Glomerular visceral epithelial cell (primary cell): ENCODE data around the gene PCP4.
"Not testable (repeated sequence)": the region's sequence is repeated elsewhere in the genome, so short reads cannot be mapped to it uniquely, and the experiment has no call there.

Experiments used
- DNase-seq: peaks from one replicate; pipeline ENCODE4 v3.0.0-alpha.2; 2016; ENCODE audit errors: extremely low spot score

PCP4 gene

DNA sequence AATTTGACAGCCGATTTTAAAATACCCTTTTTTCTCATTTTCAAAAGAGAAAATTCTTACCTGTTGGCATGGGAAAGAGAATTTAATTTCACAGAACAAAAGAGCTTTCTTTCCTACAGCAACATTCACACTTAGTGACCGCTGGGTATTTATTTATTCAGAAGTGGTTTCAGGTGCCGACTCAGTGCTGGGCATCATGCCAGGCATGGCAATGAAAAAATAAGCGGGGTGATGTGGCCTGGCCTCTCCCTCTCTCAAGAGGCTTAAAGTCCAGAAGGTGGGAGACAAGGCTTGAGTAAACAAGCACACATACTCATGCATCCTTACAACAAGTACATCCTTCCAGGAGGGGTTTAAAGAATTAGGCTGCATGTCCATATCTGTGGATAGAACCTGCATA is 4.1 kb upstream of the PCP4 start:
- DNase-seq, result peak; percentile 9

DNA sequence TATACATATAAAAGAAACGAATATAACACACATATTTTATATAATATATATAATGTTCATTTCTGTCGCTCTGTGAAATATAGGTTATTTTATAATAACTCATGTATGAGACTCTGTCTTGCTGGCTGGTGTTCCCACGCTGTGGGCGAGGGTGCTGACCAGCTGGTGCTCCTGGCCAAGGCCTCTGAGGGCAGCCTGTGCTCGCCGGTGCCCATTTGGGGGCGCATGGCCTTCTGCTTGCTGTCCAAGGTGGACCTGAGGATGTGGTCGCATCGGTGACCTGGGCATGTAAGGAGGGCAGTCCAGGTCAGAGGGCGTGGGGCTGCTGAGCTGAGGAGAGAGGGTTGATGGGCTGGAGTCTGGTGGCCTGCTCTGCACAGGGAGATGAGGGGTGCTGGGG is 1.1 kb upstream of the PCP4 start:
- no peak for DNase-seq

DNA sequence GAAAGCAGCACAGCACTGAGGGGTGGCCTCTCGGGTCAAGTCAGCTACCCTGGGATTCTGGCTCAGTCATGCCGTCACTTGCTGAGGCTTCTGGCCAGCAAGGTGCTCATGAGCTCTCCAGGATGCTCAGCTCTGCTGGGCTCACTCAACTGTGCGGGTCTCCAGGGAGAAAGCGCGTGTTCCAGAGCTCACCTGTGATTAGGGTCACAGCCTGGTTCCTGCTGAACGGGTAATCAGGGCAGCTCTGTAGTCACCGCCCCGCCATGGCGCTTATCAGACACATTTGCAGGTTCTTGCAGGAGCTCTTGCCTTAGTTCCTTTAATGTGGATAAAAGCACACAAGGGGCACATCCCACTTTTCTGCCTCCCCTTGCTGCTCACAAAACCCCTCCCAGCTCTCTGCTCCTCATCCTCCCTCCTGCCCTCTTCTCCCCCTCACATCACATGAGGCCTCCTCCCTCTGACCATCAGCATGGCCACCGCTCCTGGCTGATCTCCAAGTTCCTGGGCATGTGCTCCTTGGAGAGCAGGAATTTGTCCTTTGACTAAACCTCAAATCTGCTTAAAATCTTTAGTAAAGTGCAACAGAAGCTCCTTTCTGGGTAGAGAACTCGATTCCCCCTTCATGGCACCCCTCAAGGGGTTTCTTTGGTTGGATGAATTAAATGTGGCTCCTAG is 2.0 kb downstream of the PCP4 start:
- DNase-seq, result no peak

DNA sequence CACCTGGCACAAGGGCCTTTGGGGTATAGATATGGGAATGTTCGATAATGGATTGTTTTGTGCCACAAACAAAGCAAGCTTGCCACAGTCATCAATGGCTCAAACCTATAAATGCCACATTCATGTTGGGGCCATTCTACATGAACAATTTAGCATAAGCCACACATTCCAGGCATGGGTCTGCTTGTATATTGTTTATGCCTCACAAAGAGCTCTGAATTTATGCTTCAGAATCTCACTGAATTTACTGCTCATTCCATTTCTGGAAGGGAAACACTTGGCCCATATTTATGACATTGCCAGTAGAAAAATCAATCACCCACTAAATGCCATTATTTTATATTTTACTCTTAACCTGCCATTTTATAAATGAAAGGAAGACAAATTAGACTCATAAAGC is 6.4 kb downstream of the PCP4 start:
- DNase-seq, result no peak

DNA sequence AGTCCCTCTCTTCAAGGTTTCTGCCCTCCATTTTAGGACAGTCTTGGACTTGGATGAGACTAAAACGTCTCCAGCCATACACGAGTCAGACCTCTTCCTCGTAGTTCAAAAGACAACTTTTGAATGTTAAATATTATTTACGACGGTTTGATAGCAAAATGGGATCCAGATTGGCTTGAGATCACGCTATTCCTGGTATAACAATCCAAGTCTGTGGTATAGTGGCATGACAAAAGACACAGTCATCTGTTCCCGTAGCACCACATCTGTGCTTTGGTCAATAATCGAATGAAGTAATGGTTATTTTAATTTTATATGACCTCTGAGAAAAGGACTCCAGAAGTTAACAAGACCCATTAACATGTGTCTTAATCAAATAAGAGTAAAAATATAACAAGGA is 7.0 kb downstream of the PCP4 start:
- DNase-seq, result no peak

DNA sequence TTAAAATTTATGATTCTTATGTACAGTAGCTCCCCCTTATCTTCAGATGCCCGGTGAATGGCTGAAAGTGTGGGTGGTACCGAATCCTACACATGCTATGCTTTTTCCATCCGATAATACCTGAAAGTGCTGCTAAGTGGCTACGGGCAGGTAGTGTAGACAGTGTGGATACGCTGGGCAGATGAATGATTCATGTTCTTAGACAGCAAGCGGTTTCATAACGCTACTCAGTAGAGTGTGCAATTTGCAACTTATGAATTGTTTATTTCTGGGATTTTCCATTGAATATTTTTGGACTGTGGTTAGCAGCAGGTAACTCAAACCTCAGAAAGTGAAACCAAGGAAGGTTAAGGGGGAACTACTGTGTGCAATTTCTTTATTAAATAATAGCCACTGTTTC is 7.5 kb downstream of the PCP4 start:
- DNase-seq, result no peak

DNA sequence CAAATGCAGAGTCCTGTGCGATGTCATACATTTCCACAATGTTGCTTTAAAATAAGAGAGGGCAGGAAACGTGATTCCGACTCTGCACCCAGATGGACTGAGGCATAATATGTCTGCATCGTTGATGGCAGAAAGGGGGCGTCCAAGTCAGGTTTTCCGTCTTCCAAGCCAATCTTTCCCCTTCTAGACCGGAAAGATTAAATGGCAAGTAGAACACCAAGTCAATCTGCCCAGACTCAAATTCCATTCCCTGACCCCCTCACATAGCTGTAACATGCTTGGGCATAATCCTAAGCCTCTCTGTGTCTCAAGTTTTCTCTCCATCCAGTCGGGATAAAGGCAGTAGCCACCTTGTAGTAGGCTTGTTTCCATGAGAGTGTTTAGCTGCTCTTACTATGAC is 14.4 kb downstream of the PCP4 start:
- no peak for DNase-seq

DNA sequence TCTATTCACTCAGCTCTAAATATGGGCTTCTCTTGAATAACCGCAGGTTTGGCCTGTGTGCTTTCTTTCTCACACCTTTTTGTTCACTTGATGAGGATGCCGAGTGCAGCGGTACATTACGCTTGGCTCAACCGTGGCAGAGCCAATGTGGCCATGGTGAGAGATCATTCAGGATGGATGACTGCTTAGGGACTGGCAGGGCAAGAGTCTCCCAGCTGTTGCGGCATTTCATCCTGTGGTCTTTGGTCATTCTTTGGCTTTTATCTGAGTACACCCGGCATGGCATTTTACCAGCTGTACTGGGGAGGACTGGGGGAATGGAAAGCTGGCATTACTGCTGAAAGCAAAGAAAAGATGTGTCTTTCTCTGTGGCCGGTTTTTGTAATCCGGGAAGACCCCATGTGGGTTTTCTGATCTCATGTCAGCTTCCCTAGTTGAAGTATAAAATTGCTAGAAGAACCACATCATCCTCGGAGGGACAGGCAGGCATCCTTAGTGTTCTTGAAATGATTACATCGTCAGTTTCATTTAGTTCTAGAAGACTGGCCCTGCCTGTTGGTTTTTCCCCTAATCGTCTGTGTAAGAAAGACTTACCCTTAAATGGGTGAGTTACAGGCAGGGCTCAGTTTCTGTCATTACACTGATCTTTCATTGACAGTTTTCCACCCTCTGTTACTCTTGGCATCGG is 15.1 kb downstream of the PCP4 start:
- no peak for DNase-seq

DNA sequence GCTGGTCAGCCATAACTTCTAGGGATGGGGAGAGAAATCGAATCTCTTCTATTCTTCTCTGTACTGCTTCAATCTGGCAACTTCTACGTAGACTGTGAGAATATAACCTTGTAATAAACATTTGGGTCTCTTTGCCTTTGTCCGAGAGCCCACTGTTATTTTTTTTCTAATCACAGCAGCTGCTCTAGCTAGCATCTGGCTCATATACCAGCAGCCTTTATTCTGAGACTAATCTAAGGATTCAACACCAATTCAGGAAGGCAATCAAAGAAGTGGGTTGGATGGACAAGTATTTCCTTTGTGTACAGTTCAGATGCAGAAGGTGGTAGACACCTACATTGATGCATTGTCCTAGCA is 15.6 kb downstream of the PCP4 start:
- no peak for DNase-seq

DNA sequence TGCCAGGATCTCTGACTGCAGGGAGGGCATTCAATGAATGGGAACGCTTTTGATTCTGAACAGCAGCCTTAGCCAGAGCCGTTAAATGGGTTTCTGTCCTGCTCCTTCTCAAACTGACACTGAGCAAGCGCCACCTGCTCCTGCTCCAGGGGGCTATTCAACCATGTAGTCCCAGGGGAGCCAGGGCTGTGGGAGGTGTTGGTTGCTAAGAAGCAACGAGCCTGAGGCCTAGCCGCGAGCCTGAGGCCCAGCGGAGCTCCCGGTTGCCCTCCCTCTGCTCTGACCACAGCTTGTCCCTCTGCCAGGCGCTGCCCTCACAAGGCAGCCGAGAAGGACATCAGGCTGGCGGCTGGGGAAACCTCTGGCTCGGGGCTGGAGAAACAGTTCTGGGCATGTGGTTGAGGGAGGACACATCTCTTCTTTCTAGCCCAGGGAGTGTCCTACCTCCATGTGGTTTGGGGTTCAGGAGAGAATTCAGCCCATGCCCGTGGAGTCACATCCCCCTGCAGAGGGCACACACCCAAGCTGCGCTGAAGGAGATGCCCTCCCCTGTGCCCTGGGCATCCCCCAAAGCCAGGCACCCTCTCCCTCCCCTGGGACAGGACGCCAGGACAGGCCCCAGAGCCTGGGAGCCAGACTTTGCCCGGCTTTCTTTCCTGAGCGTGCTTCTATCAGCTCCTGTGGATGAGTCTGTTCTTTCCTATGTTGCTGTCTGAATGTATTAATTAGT is 18.0 kb downstream of the PCP4 start:
- DNase-seq, result no peak

DNA sequence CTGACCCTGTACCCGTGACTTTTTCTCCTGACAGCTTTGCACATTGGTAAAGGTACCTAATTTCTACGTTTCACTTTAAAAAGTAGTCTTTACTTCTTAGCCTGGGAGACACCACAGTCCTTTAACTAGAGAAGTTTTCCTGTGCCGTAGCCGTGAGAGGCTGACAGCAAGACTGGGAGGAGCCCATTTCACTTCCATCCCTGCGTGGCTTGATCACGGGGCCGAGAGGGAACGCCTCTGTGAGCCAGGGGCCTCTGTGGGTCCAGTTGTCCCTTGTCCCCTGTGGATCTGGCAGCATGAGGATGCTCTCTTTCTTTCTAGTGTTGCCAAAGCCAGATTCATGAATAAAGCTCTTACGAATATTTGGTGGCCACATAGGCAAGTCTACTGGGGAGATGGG is 21.6 kb downstream of the PCP4 start:
- no peak for DNase-seq

DNA sequence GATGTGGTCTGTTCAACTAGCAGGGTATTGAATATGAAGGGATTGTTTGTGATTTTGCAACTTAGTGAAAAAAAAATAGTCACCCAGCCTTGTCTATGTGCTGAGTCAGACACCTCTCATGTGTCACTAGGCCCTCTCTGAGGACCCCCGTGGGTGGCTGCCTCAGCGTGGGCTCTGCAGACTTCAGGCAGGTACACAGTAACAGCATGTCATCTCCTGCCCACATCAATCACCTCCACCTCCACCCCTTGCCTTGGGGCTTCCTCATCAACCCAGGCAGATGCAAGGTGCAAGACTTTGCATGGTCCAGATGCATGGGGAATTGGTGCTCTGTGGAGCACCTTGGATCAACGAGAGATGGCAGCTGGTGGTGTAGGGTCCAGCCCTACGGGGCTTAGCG is 23.9 kb downstream of the PCP4 start:
- no peak for DNase-seq

DNA sequence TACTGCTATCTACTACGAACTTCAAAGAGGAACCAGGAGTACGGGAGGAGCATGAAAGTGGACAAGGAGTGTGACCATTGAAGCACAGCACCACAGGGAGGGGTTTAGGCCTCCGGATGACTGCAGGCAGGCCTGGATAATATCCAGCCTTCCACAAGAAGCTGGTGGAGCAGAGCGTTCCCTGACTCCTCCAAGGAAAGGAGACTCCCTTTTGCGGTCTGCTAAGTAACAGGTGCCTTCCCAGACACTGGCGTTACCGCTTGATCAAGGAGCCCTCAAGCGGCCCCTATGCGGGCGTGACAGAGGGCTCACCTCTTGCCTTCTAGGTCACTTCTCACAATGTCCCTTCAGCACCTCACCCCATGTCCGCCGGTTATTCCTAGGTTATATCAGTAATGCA is 24.6 kb downstream of the PCP4 start:
- DNase-seq, result not testable (repeated sequence)

DNA sequence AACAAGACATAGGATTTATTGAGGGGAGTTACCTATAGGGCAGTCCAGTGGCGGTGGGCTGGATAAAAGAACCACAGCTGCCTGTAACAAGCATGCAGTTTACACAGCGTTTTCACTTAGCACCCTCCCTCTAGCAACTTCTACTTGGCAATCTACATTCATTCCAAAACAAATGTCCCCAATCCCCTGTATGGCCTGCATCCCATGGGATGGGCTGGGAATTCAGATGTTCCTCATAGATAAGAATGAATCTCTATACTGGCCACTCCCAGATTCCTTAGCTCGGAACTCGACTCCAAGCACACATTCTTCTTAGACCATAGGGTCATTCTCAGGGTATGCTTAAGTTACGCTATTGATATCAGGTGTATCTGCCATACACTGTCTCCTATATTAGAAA is 33.3 kb downstream of the PCP4 start:
- DNase-seq, result no peak

DNA sequence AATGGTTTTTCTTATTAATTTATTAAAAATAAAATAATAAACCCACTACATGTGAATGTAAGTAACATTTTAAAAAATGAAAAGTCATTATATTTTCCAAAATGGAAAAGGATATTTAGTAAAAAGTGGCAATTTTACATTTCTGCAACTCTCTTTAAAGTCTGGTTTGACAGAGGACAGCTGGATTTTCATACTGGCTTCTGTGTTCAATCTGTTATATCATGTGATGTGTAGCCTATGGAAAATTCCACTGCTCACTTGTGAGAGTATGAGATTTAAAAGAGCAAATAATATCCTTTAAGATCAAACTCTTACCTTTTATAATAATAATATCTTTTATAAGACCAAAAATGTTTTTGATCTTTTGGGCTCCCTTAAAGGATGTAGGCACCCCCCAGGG is 33.7 kb downstream of the PCP4 start:
- DNase-seq, result no peak

DNA sequence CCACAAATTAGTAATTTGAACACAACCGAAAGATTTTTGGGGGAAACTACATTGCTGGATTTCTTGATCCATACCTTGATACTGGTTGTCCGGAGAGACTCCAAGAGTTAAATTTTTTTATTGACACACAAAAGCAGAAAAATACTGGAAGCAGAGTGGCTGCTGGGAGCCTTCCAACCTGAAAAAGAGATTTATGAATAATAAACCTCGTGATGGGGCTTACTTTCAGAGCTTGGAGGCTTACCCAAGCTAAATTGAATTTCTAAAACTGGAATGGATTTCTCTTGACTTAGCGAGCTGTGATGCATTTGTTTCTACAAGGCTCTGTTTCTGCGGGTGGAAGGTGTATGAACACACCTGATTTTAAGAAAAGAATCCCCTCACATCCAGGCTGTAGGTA is 35.7 kb downstream of the PCP4 start:
- DNase-seq, result no peak

DNA sequence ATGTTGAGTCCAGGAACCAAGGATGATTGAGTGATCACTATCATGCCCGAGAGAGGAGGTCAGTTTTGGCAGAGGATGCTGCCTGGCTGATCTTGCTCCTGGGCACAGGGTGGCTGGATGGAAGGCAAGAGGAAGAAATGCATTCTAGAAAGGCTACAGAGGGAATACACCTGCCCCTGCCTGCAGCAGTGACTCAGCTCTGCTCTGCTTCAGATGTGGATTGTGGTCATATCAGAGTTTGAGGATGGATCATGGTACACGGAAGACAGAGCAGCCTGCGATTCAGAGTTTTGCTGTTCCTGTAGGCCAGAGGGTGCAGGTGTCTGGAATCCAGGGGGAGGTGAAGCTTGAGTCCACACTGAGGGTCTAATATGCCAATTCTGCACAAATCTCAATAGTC is 37.2 kb downstream of the PCP4 start:
- no peak for DNase-seq

DNA sequence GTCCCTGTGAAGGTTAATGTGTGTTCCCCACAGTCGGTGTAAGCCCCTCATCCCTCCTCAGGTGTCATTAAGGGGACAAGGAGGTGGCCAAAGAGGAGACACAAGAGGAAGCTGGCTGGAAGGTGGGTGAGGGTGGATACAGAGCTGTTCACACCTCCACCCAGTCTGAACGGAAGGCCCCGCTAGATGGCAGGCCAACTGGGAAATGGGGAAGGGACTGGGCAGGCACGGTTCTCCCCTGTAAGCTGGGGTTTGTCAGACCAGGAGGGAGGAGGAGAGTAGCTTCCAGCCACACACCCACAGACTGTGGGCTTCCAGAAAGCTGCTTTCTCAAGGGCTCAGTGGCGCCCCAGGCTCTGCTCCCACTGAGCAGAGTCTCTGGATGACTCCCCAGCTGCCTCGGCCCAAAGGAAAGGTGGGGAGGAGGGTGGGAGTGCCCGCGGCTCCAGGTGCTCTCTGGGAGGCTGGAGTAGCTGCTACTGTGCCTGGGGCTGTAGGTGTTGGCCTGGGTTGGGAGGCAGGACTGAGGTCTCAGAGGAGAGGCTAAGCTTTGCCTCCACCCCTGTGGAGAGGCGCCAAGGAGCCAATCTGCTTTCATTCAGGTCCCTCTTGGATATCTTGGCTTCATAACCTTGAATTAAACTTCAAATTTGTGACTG is 41.2 kb downstream of the PCP4 start:
- DNase-seq, result no peak

DNA sequence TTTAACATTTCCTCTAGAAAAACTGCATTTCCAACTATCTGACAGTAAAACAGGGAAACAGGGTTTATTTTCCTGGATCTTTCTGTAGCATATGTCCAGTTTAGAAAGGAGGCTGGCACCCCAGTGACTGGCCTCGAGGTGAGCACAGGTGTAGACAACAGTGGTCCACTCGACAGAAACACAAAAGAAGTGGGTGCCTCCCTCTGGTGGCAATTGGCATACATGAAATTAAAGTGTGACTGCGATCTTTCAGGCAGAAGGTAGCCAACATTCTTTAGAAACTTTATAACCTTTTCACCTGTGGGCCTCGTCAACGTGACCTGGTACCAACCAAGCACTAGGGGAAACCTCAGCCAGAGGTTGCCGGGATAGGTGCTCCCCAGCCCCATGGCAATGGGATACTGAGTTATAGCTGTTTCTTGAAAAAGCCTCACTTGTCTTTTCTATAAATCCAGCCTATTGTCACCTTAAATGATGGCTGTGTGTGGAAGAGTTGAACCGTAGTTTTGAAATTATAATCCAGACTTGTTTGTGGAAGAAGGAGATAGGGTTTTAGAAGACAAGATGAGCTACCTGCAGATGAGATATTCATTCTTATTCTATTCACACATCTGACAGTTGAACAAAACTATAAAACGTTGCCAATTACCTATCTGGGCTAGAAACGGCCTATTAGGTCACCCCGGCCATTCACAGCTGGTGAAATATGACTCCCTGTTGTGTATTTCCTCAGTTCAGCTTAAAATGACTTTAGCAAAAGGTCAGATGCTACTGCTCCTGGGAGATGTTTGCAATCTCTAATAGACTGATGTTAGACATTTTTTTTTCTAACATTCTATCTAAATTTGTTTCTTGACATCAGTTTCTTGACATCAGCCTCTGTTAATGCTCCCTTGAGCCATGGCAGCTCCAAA is 44.3 kb downstream of the PCP4 start:
- DNase-seq, result no peak

DNA sequence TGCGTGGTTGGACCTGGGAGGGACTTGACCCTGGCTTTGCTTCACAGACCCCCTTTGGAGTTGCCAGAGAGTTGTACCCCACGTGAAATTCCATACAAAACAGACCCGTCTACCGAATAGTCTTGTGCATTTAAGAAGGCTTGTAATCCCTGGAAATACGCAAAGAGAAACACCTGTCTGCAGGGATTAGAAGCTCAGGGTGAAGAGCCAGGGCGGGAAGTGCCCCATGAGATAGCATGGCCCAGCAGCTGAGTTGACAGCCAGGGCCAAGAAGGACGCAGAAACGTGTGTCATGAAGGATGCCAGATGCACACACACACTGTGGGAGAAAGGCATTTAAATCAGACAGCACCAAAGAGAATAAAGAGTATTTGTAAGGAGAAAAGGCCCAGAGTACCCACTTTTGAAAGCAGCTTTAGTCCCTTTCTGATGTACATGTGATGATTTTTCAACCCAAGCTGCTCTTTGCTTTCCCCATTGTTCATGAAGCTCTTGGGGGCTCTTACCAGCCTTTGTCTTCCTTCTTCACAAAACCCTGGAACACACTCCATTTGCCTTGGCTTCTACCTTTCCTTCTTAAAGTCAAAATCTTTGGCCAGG is 46.6 kb downstream of the PCP4 start:
- DNase-seq, result no peak

DNA sequence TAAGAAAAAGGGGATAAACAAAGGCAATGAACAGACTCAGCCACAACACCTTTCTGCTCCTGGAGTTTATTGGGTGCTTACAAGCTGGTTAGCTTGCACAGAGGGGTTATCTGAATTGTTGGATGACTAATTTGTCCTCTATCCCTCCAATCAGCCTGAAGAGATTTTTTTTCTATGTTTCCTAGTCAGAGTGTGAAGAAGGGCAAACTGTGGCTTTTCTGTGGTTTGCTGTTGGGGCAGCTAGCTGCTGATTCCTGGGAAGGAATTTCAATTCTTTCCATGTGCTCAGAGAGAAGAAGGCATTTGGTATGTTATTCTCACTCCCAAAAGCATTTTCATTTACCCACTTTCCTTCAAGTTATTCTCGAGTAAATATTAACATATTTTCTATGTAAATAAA is 48.6 kb downstream of the PCP4 start:
- no peak for DNase-seq
